NCI-H146 treated with DMSO at 0.1 percent for 48 hours (cell line): ENCODE data around the gene NDFIP2.
"Not testable (repeated sequence)": the region's sequence is repeated elsewhere in the genome, so short reads cannot be mapped to it uniquely, and the experiment has no call there.

Experiments used
- DNase-seq: peaks from one replicate; lab custom pipeline; 2025; ENCODE audit not compliant: unreplicated experiment; lab: John Stamatoyannopoulos, UW

Gene NDFIP2

DNA sequence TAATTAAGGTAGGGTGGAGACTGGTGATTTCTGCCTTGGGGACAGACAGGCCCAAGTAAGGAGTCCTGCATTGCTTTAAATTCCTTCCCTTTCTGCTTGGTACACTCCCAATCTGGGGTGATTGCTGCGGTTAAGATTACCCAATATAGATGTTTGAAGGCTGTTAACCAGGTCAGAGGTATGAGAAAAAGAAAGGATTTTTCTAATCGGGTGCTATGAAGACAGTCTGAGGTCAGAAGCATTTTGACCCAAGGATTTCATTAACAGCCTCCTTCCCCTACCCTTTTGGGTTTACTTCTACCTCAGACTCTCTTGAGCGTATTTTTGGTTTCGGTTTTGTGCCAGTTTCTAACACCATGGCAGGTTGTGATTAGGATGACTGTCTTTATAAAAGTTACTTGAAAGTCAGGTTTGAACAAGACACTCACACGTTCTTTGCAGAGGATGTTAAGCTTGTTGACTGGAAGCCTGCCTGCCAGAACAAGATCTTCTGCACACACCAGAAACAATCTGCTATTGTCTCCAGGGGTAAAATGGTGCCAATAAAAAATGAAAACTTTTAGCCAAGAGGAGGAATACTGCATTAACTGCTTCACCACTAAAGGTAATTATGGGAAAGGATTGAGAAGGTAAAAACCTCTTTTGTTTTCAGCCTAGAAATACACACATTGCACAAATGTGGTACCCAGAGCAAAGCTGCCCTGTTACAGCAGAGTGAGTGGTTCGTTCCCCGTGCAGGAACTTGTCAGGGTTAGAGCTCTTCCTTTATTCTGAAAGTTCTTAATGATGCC lies 108.8 kb downstream of the NDFIP2 start:
- DNase-seq, result no peak

DNA sequence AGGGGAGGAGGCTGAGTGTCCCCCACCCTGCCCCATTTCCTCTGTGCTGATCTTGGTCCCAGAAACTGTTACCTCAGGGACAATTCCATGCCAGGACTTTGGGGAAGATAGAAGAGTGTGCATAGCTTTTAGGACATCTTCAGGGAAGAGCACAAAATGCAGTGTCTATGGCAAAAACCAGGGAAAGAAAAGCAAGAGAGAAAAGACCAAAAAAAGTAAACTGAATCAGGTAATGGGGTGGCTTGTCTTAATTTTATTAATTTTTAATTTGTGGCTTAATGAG lies 109.4 kb downstream of the NDFIP2 start:
- DNase-seq, result no peak

DNA sequence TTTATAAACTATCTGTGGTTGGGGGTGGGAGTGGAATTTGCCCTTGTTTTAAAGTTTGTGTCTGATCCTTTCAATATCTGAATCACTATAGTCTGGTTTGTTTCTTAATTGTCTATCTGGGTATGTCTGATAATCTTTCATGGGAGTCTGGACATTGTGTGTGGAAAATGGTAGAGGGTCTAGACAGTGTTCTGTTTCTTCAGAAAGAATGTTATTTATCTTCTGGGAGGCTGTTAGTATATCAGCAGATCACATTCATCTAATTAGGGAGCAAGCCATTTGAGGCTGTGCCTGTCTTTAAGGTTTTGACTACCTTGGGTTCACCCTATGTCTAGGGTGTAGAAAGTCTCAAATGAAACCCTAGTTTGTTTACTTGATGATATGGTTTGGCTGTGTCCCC lies 110.5 kb downstream of the NDFIP2 start:
- no peak for DNase-seq

DNA sequence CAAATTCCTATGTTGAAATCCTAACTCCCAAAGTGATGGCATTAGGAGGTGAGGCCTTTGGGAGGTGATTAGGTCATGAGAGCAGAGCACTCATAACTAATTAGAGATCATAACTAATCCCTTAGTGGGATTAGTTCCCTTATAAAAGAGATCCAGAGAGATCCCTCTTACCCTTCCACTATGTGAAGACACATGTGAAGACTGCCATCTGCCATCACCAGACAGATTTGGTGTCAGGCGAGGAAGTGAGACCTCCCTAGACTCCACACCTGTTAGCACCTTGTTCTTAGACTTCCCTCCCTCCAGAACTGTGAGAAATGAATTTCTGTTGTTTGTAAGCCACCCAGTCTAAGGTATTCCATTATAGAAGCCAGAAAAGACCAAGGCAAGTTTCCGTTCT lies 112.2 kb downstream of the NDFIP2 start:
- no peak for DNase-seq

DNA sequence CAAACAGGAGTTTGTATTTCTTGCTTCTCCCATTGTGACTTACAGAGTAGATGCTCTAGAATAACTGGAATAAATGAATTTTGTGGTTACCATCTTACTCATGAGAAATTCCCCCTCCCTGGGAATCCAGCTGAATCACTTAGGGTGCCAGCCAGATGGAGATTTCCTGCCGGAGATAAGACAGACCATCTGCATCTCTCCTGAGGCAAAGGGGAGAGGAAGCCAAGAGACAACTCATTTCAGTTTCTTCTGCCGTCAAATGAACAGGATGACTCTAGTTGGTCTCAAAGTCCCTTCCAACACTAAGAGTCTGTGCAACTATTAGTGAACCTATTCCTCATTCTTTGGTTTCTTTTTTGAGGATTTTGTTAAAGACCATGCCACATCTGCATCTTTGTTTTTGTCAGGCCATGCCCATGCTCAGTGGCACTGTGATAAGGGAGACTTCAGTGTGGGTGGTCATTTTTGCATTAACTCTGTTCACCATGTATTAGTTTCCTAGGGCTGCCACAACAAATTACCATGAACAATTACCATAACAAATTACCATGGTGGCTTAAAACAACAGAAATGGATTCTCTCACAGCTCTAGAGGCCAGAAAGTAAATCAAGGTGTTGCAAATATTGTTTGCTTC lies 112.8 kb downstream of the NDFIP2 start:
- no peak for DNase-seq

DNA sequence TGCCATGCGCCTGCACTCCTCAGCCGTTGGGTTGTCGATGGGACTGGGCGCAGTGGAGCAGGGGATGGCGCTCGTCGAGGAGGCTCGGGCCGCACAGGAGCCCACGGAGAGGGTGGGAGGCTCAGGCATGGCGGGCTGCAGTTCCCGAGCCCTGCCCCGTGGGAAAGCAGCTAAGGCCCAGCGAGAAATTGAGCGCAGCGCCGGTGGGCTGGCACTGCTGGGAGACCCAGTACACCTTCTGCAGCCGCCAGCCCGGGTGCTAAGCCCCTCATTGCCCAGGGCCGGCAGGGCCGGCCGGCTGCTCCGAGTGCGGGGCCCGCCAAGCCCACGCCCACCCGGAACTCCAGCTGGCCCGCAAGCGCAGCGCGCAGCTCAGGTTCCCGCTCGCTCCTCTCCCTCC lies 119.2 kb downstream of the NDFIP2 start:
- DNase-seq, result not testable (repeated sequence)

DNA sequence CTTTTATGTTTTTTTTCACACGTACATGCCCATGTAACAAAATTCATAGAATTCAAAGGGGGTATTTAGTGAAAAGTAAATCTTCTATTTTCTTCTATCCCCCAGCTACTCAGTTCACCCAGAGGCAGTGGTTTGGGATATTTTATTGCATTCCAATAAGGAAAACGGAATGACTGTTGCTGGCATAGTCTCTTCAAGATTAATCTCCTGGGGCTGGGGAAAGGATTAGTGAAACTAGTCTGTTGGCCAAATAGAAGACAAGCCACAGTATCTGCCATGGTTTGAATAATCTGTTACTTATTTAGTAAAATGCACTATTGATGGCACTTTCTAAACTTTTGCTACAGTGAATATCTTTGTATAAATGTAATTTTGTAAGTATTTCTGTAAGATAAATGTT lies 122.0 kb downstream of the NDFIP2 start:
- DNase-seq, result no peak

DNA sequence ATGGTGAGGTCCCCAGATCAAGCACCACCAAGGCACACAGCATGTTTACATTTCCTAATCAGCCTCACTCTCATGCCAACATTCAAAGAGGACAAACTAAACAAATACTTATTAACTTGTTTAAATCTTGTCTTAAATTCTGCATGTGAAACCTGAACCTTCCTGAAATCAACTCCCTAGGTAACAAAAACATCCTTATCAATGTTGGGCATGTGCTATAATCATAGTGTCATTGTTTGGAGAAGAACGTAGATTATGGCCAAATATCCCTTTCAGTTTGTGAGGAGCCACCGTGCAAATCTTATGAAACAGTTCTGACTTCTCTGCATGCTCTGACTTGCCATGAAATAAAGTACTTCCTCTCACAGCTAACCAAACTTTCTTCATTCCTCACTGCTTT lies 123.8 kb downstream of the NDFIP2 start:
- DNase-seq, result peak; percentile 56
